Skeletal muscle satellite cell (primary cell): ENCODE data around the gene TSPAN13.

ENCODE experiments used
- H3K27me3 ChIP-seq: 2 replicates; pipeline ENCODE4 v1.7.0; 2013; ENCODE audit warnings: low read length; ENCODE audit not compliant: control insufficient read depth, insufficient read depth
- H3K36me3 ChIP-seq: 2 replicates; pipeline ENCODE4 v1.7.0; 2013; ENCODE audit warnings: mild to moderate bottlenecking, control low read depth, low read length; ENCODE audit not compliant: insufficient read depth
- H3K4me1 ChIP-seq: 2 replicates; pipeline ENCODE4 v1.7.0; 2013; ENCODE audit warnings: low read length; ENCODE audit not compliant: control insufficient read depth, insufficient read depth
- H3K4me2 ChIP-seq: 2 replicates; pipeline ENCODE4 v1.7.0; 2013; ENCODE audit warnings: mild to moderate bottlenecking, low read length
- H3K4me3 ChIP-seq: 2 replicates; pipeline ENCODE4 v1.7.0; 2013; ENCODE audit warnings: low read length
- H3K9ac ChIP-seq: 2 replicates; pipeline ENCODE4 v1.7.0; 2013; ENCODE audit warnings: mild to moderate bottlenecking, low read depth, low read length, moderate library complexity
- H3K9me3 ChIP-seq: replicated peaks from 2 replicates; pipeline ENCODE4 v1.7.0; 2013; ENCODE audit warnings: mild to moderate bottlenecking, control low read depth, low read length

Gene TSPAN13

DNA sequence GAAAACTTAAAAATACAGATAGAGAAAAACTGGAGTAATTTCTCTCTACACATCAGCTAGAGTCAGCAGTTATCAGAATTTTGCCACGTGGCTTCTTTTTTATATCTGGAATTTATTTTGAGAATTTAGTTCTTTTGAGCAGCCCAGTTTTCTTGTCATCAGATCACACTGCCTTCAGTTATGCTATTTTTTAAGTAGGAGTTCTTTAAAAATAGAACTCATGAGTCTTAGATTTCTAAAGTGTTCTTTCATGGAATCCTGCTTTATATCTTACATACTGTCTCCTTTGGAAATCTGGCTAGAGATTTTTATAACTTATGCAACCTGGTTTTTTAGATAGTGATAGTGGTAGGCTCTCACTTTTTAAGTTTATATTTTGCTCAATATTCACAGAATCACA is 27.0 kb downstream of the TSPAN13 start:
- no peak overlapping the region for H3K4me3 ChIP-seq
- no peak overlapping the region for H3K4me2 ChIP-seq
- no peaks in the 10 kb centered on the region for H3K36me3 ChIP-seq
- no peaks in the 10 kb centered on the region for H3K4me1 ChIP-seq
- H3K27me3 ChIP-seq: no peaks in the 10 kb centered on the region
- no peaks in the 10 kb centered on the region for H3K9me3 ChIP-seq
- no peak overlapping the region for H3K9ac ChIP-seq

- H3K4me1 ChIP-seq: no peaks in the 10 kb centered on the region
- H3K27me3 ChIP-seq: no peaks in the 10 kb centered on the region
- no peaks in the 10 kb centered on the region for H3K9me3 ChIP-seq
- no peaks in the 10 kb centered on the region for H3K36me3 ChIP-seq
- no peak overlapping the region for H3K9ac ChIP-seq
- H3K4me2 ChIP-seq: no peak overlapping the region
- H3K4me3 ChIP-seq: no peak overlapping the region
Observed at GRCh38 chr7:16785321-16785720, 31.8 kb downstream of the TSPAN13 start.

GRCh38 chr7:16785846-16786245 is 32.3 kb downstream of the TSPAN13 start:
- Histone ChIP-seq H3K4me2 (no peak overlapping the region), H3K4me1 (no peaks in the 10 kb centered on the region), H3K27me3 (no peaks in the 10 kb centered on the region), H3K9me3 (no peaks in the 10 kb centered on the region), H3K36me3 (no peaks in the 10 kb centered on the region), H3K4me3 (no peak overlapping the region), H3K9ac (no peak overlapping the region)

DNA sequence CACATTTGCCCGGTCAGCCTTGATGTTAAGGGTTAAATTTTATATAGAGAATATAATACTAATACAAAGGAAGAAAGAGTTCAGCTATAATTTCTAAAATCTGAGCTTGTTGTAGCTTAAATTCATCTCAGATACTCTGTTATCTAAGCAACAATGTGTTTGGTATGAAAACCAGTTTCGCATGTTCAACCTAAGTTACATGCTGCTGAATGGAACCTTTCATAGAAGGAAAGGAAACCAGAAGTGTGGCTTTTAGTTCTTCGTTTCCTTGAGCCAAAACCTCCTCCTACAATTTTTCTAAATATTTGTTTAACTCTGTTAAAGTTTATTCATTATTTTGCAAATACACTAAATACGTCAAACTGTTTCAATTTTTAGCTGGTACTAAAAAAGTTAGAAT is 32.7 kb downstream of the TSPAN13 start:
- no peaks in the 10 kb centered on the region for H3K36me3 ChIP-seq
- no peaks in the 10 kb centered on the region for H3K4me1 ChIP-seq
- no peak overlapping the region for H3K4me2 ChIP-seq
- H3K27me3 ChIP-seq: no peaks in the 10 kb centered on the region
- no peaks in the 10 kb centered on the region for H3K9me3 ChIP-seq
- no peak overlapping the region for H3K4me3 ChIP-seq
- H3K9ac ChIP-seq: no peak overlapping the region

GRCh38 chr7:16787127-16787526 is 33.6 kb downstream of the TSPAN13 start:
- peaks cover 2% of the 10 kb centered on the region for H3K4me1 ChIP-seq
- H3K4me2 ChIP-seq: no peak overlapping the region
- no peak overlapping the region for H3K4me3 ChIP-seq
- no peaks in the 10 kb centered on the region for H3K27me3 ChIP-seq
- no peaks in the 10 kb centered on the region for H3K36me3 ChIP-seq
- H3K9ac ChIP-seq: no peak overlapping the region
- no peaks in the 10 kb centered on the region for H3K9me3 ChIP-seq

- Histone ChIP-seq H3K4me2 (no peak overlapping the region), H3K27me3 (no peaks in the 10 kb centered on the region), H3K9me3 (no peaks in the 10 kb centered on the region), H3K4me1 (peaks cover 3% of the 10 kb centered on the region), H3K4me3 (no peak overlapping the region), H3K36me3 (no peaks in the 10 kb centered on the region), H3K9ac (no peak overlapping the region)
Observed at GRCh38 chr7:16791071-16791470, 37.5 kb downstream of the TSPAN13 start.

- Histone ChIP-seq H3K27me3 (no peaks in the 10 kb centered on the region), H3K4me1 (peaks cover 3% of the 10 kb centered on the region), H3K4me3 (no peak overlapping the region)
Observed at GRCh38 chr7:16791905-16792698, 38.5 kb downstream of the TSPAN13 start.

DNA sequence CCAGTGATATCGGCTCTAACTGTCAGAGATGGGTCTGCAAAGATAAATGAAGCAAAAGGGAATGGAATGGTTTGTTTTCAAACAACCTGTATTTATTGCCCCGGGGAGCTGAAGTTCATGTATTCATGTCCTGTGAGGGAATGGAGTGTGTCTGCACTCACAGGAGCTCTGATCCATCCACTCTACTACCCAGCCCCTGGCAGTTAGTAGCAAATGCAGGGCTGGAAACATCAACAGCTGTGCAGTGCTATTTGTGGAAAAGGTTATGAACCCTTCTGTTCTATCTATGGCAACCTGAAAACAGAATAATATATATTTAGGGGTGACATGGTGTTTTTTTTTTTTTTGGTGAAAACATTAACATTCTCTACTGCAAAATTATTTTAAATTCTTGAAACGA is 41.4 kb downstream of the TSPAN13 start:
- H3K9me3 ChIP-seq: no peaks in the 10 kb centered on the region
- no peak overlapping the region for H3K4me2 ChIP-seq
- no peak overlapping the region for H3K4me3 ChIP-seq
- H3K27me3 ChIP-seq: no peaks in the 10 kb centered on the region
- peaks cover 3% of the 10 kb centered on the region for H3K4me1 ChIP-seq
- no peak overlapping the region for H3K9ac ChIP-seq
- H3K36me3 ChIP-seq: no peaks in the 10 kb centered on the region

More at GRCh38 chr7:16791905-16792698, 38.5 kb downstream of the TSPAN13 start:
- Histone ChIP-seq H3K36me3 (no peaks in the 10 kb centered on the region), H3K9ac (no peak overlapping the region), H3K9me3 (no peaks in the 10 kb centered on the region), H3K4me2 (no peak overlapping the region)

- H3K9ac ChIP-seq: no peak overlapping the region
- no peaks in the 10 kb centered on the region for H3K36me3 ChIP-seq
- peaks cover 3% of the 10 kb centered on the region for H3K4me1 ChIP-seq
- H3K9me3 ChIP-seq: no peaks in the 10 kb centered on the region
- H3K27me3 ChIP-seq: no peaks in the 10 kb centered on the region
- H3K4me2 ChIP-seq: no peak overlapping the region
- no peak overlapping the region for H3K4me3 ChIP-seq
Observed at GRCh38 chr7:16795624-16796023, 42.1 kb downstream of the TSPAN13 start.

GRCh38 chr7:16801111-16801542 is 47.6 kb downstream of the TSPAN13 start:
- H3K27me3 ChIP-seq: no peaks in the 10 kb centered on the region
- no peak overlapping the region for H3K4me2 ChIP-seq
- H3K4me1 ChIP-seq: peaks cover 16% of the 10 kb centered on the region
- H3K36me3 ChIP-seq: no peaks in the 10 kb centered on the region
- no peak overlapping the region for H3K4me3 ChIP-seq
- no peaks in the 10 kb centered on the region for H3K9me3 ChIP-seq
- H3K9ac ChIP-seq: no peak overlapping the region

GRCh38 chr7:16801579-16801978 is 48.0 kb downstream of the TSPAN13 start:
- Histone ChIP-seq H3K4me2 (no peak overlapping the region), H3K27me3 (no peaks in the 10 kb centered on the region), H3K9me3 (no peaks in the 10 kb centered on the region), H3K9ac (no peak overlapping the region), H3K4me1 (peaks cover 16% of the 10 kb centered on the region), H3K4me3 (no peak overlapping the region), H3K36me3 (no peaks in the 10 kb centered on the region)

DNA sequence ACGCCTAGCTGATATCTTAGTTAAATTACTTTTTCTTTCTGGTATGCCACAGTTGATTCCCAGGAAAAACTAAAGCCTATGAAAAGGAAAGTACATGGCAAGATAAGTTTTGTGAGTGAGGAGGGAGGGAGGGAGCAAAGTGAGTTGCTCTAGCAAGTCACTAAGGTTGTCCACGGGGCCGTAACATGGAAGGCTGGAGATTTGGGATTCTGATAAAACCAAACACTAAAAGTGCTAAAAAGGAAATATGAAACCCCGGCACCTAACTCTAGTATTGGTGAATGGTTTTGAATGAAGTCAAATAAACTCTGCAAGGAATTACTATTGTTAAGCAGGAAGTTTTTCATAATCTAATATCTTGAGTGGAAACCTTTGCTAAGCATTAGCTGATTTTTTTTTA is 49.6 kb downstream of the TSPAN13 start:
- Histone ChIP-seq H3K36me3 (no peaks in the 10 kb centered on the region), H3K4me3 (no peak overlapping the region), H3K27me3 (no peaks in the 10 kb centered on the region), H3K4me1 (peaks cover 16% of the 10 kb centered on the region), H3K9ac (no peak overlapping the region), H3K9me3 (no peaks in the 10 kb centered on the region), H3K4me2 (no peak overlapping the region)
